Activated T-cell treated with anti-CD3 and anti-CD28 coated beads, Interleukin-2, amount 50 U/mL, for 48 hours (primary cell): ENCODE data around the gene DKC1.

ENCODE experiments used
- DNase-seq, 2 experiments: peaks; one replicate each; pipeline ENCODE4 v3.0.0-alpha.2; 2020

Gene DKC1

DNA sequence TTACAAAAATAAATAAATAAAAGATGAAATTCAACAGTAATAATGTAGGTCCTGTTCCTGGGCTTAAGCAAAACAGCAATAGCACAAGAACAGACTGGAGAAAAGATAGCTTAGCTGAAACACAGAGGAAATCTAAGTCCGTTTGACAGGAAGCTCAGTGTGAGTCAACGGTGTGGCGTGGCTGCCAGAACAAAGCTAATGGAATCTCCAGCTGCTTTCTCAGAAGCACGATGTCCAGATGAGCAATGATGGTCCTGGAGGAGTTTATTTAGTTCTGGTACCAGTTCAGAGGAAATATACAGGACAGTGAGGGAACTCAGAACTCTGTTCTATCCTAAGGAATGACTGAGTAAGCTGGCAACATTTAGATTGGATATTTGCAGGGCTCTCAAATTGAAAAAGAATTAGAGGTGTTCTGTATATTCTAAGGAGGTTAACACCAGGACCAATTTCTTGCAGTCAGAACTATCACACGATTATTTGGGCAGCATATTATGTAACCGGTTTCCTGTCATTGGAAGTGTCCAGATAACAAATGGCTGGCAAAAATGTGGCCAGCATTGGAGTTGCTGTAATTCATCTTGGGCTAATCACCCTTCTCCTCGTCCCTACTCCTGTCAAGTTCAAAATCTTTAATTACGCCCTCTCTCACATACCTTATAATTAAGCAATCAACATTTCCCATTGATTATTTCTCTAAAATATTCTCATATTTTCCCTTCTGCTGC is 24.5 kb upstream of the DKC1 start:
- DNase-seq, result no peak

DNA sequence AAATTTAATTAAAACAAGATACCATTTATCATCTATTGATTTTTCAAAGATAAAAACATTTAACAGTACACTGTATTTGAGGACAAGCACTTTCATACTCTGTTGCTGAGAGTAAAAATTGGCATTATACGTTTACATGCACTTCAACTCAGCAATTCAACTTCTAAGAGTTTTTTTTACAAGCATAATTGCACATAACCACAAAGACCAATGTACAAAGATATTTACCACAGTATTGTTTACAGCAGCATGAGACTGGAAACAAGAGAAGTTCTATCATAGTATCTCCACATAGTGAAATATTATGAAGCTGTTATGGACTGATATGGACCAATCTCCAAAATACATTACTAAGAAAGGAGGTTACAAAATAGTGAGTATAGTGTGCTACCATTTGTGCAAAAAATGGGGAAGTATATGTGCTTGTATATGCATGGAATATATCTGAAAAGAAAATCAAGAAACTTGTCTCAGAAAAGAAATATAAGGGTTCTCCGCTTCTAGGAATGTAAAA is 22.7 kb upstream of the DKC1 start:
- no peak for DNase-seq

DNA sequence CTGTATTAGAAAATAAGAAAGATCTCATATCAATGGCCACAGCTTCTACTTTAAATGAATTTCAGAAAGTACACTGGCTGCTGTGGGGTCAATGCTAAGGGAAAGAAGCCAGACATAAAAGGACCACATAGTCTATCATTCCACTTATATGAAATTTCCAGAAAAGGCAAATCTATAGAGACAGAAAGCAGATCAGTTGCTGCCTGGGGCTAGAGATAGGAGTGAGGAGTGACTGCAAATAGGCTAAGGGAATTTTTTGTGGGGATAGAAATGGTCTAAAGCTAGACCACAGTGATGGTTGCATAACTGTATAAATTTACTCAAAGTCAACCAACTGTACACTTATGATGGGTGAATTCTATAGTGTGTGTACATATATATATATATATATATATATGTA is 20.1 kb upstream of the DKC1 start:
- DNase-seq, result no peak

DNA sequence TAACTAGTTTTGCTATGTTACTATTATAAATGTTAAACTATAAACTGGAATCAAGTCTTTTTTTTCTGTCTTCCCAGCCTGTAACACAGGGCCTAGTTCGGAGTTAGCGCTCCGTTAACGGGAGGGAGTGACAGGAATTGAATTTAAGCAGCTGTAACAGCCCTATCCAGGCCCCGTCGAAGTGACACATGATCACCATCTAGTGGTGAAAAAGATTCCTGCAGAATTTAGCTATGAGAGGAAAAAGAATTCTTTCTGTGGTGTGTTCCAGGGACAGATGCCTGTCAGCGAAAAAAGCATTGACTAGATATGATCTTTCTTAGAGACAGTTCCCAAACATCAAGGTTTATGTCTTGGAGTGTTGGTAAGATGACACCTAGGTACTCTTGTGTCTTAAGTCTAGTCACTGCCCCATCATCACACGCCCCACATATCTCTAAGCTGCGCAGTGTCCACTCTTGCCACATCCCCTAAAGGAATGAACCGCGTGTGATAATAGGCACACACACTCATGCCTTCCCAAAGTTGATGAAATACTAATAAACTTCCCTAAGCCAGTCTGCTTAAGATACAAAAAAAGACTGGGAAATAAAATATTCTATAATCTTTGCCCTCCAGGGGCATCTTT is 13.8 kb upstream of the DKC1 start:
- peak; percentile 48 to 49 for DNase-seq

DNA sequence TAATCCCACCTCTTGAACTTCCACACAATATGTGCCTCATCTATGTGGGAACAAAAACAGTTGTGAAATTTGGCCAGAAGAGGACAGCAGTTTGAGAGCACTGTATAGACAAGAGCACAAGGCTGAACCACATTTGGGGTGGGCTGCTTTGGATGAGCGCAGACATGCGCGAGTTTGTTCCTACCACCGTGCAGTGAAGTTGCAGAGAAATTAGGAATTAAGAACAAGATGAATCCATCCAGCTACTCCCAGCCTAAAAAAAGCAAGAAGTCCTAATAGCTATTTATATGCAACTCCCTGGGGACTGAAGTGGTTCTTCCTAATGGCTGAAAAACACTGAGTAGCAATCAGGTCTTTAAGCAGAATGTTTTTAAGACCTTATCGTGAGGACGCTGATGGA is 12.8 kb upstream of the DKC1 start:
- no peak for DNase-seq

DNA sequence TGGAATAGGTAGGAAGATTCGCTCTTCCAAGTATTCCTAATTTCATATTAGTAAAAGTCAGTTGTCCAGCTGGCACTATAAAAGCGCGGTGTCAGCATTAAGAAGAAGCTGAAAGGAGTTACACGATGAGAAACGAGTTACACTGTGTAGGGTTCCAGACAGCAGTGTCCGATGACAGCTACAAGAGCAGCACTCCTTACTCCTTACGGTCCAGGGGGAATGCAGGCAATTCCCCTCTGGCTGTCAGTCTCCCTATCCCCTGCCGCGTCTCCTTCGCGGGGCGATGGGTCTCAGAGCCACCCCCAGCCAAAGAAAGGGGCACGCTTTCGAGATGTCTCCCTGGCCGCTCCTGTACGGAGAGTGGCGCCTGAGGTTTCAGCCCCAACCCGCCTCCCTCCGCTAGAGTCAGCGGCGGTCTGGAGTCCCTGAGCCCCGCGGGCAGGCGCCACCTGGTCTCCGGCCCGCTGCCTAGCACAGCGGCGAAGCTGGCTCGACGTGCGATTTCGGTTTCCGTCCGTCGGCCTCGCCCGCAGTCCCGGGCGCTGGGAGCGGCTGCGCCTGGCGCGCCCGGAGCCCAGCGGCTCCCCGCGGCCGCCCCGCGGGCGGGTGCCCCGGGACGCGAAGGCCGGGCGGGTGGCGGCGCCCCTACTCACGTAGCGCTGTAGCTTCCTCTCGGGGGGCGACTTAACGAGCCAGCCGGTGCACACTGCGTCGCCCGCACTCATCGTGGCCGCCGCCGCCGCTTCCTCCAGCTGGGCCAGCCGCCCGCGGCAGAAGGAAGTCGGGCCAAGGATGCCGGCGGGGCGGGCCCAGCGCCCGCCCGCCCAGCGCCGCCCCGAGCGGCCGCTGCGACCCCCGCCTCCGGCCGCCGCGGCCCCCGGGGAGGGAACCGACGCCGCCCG is 12.1 kb upstream of the DKC1 start, which contains the start of gene GAB3:
Gene GAB3 (minus strand): TSS at position 777 of the 902 bp plus-strand sequence. CDS start 52 bp downstream, at position 725.
- peak; percentile 50 to 60 for DNase-seq

DNA sequence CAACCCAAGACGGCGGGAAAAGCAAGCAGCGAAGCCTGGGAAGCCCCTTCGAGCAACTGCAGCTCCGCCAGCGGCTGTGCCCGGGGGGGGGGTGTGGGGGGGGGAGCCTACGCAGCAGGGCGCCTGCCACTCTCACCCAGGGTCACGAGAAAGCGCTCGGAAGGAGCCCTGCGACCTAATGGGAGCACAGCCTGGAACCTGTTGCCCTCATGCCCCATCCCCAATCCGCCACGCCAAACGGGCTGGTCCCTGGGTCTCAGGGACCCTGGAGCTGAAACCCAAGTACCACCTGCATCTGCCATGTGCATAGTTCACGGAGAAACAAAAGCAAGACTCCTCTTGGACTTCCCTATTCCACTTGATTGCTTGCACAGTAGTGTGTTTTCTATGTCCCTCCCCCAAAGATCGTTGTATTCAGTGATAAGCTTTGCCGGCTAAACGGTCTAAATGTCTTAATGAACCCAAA is 11.4 kb upstream of the DKC1 start:
- no peak for DNase-seq

DNA sequence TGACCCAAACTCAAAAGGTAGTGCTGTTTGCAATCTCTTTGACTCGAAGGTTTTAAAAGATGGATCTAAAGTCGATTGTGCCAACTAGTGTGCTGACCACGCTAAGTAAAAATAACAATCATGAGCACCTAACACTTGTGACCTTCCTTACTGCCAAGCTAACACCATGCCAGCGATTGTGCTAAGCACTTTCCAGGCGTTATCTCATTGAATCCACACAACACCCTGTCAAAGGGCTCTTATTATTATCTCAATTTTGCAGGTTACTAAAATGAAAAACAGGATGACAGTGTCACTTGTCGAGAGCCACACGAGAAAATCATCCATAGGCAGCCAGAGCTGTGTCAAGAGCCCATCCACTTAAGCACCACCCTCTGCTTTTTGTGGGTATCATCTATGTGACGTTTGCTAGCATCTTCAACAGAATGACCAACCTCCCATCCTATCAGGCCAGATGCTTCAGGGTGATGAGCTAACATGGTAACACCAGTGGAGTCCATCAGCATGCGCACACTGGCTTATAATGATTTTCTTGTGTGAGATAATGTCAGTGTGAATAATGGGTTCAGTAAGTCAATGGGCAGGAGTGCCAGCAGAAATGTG is 10.9 kb upstream of the DKC1 start:
- no peak for DNase-seq

DNA sequence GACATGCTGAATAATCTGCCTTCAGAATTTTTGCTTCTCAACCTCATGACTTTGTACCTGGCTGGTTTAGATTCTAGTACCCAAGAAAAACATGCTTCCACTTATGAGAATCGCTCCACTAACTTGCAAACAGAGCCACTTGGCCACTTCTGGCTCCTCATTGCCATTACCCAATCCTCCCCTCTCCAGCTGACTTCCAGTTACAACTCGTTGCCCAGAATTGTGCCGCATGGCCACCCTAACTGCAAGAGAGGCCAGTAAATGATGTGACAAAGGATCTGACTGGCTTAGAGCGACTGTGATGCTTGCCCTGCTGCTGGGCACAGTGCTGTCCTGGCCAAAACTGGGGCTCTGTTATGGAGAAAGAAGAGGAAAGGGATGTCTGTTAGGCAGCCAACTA is 4.0 kb upstream of the DKC1 start:
- no peak for DNase-seq

DNA sequence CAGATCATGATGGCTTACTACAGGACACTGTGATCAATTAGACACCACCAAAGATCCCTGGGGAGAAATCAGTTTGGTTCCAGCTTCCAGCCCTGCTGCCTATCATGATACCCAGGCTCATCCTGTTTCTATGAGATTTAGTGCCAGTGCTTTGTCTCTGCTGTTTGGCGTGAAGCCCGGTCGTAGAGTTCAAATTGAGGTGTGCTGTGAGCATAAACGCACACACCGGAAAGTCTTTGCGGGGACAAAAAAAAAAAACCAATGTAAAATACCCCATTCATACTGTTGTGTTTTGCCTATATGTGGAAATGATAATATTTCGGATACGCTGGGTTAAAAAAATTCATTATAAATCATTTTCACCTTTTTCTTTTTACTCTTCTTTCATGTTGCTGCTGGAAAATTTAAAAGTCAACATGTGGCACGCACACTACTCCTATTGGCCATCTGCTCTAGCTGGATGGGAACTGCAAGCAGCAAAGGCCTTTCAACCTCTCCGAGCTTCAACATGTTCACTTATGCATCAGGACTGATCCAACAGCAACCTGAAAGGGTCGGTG is 607 bp upstream of the DKC1 start:
- DNase-seq, result no peak

DNA sequence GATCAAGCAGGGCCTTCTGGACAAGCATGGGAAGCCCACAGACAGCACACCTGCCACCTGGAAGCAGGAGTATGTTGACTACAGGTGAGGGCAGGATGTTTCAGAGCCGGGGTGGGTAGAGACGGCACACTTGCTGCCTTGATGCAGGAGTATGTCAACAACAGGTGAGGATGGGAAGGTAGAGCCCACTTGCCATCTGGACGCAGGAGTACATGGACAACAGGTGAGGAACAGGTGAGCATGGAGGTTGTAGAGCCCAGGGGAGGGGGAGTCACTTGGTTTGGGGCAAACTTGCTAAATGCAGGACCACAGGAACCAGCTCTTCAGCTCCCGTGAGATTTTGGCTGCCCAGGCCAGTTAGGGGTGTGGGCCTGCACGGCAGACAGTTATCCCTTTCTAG is 12.0 kb downstream of the DKC1 start:
- no peak for DNase-seq

DNA sequence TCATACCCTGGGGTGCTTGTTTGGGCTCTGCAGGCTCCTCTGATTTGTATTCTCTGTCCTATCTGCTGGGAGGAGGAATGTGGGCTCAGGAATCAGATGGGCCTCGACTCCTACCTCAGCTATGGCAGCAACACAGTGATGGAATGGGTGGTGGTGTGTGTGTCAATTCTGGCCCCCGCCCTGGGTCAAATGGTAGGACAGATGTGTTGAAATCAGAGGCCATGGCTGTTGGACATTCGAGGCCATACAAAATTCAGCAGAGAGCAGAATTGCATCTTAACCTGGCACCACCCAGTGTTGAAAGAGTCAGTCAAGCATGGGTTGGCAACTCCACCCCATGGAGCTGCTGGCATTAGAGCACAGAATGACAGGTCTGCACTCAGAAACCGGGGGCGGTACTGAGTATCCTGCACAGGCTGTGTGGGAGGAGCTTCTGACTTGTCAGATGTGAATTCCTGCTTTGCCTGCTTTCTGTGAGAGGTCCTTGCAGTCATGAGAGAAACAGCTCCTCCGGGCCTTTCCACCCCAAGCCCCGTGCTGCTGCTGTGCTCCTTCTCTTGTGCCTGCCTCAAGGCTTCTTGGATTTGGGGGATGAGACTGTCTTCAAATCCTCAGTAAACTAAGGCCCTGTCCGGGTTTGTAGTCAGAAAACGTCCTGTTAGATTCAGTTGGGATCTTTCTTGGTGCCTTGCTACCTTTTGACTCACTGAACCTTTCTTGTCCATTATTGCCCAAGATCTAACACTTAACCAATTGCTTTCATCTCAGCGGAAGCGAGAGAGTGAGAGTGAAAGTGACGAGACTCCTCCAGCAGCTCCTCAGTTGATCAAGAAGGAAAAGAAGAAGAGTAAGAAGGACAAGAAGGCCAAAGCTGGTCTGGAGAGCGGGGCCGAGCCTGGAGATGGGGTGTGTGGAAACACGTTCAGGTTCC is 13.0 kb downstream of the DKC1 start:
- DNase-seq, result peak; percentile 41 to 46

DNA sequence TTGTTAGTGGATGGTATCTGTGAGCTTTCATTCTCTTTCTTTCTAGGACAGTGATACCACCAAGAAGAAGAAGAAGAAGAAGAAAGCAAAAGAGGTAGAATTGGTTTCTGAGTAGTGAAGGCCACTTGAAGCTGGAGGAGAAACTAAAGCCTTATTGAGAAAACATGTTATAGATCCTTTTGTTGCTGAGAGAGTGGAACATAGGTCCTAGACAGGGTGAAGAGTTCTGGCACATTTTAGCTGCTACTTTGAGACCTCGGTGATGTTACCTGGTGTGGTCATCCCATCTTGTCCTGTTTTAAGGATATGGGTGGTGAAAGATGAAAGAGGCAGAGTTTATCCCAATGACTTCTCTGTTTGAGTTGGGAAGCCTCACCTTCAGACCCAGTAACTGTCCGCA is 14.1 kb downstream of the DKC1 start:
- no peak for DNase-seq

DNA sequence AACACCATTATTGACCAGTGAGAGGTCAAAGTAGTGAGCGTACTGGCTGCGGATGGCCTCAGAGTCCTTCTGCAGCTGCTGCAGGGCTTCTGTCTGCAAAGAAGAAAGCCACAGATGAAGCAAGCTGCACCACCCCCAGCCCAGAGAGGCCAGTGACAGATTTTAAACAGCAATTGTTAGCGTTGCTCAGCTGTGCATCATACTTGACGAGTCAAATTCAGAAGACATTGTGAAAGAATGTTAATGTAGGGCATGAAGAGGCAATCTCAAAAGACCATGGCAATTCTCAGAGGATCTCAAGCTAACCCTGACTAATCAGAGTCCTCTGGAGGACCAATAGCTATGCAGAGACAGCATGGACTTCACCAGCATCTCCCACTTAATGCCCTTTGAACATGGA is 16.6 kb downstream of the DKC1 start:
- DNase-seq, result no peak

DNA sequence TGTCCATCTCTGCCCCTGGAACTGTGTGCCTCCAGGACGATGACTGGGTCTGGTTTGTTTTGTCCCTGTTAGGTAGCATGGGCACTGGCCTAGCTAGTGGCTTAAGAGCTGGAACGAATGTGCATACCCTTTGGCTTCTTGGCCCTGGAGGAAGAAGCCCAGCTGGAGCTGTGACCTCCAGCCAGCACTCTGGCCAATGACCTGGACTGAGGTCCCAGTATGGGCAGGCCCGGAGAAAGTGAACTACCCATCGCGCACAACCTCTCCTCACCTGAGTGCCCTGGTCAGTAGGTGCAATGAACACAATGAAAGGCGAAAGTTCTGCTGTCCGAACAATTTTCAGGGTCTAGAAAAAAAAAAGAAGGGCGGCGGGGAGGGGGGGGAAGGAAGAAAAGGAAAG is 18.3 kb downstream of the DKC1 start:
- no peak for DNase-seq

DNA sequence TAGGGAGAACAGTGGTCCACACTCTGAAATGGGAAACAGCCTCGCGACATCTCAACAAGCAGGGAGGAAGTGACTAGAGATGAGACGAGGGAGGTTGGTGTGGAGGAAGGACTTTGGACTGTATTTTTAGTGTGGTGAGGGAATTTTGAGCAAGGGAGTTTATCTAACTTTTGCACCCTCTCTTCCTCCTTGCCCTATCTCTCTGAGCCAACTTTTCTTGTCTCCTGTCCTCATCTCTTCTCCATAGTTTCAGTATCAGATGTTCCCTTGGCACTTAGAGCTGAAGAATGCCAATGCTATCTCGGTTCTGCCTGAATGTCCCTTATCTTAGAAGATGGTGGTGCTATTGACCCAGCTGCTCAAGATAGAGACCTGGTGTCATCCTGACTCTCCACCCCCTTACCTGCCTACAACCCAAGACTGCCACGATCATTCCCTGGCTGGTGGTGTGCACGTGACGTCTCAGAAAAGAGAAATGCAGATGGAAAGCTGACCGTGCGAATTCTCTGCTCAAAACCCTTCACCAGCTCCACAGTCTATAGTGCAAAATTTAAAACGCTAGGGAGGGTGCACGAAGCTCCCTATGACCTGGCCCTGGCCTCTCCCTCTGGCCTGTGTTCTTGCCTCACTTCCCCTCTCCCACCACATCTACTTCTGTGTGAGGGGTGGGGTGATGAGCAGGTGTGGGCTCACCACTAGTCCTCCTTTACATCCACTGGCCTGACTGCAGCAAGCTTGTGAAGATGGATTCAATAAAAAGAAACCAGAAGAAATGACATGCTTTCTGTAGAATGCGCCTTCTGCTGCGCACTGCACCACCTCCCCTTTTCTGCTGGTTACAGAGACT is 21.7 kb downstream of the DKC1 start:
- no peak for DNase-seq

DNA sequence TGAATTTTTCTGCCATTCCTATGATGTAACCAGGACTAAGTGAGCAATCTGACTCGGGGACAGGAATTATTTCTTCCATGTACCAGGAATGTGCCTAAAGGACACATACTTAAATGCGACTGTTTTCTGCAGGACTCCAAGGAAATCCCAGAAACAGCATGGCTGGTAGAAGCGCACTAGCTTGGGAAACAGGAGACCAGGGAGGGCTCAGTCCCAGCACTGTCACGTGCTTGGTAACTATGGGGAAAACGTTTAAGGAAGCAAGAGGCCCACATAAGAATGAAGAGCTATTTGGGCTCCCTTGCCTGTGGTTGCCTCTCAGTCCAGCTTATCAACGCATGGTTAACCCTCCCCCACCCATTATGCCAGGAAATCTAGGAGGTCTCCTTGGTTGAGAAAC is 23.1 kb downstream of the DKC1 start:
- no peak for DNase-seq

DNA sequence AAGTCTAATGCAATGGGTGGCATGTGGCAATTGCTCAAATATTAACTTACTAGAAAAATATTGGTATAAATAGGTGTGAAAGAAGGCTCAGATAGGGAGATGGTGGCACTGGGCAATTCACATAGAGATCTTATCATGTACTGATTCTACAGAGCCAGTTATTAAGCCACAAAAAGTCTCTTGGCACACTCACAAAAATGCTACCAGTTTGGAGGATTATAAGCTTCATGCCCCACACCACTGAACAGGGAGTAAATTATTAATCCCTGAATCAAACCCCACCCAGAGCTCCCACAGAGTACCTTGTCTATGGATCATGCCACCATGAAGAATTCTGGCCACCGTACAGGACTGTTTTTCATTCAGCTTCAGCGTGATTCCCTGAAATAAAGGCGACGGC is 28.8 kb downstream of the DKC1 start:
- DNase-seq, result no peak

DNA sequence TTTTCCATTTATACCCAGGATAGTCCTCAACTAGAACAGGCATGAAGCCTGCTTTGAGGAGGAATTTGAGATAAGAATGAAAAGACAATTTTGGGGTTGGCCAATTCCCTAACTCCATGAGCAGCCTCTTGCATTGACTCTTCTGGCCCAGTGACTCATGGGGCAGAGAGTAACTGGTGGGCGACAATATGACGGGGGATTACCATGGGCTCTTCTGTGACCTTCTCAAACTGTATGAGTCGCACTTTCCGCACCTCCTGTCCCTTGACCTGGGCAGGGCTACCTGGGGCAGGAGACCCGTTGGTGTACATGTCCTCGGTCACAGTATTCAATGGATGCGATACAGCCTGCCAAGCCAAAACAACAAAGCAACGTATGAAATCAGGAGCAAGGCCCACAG is 29.3 kb downstream of the DKC1 start:
- DNase-seq, result no peak

DNA sequence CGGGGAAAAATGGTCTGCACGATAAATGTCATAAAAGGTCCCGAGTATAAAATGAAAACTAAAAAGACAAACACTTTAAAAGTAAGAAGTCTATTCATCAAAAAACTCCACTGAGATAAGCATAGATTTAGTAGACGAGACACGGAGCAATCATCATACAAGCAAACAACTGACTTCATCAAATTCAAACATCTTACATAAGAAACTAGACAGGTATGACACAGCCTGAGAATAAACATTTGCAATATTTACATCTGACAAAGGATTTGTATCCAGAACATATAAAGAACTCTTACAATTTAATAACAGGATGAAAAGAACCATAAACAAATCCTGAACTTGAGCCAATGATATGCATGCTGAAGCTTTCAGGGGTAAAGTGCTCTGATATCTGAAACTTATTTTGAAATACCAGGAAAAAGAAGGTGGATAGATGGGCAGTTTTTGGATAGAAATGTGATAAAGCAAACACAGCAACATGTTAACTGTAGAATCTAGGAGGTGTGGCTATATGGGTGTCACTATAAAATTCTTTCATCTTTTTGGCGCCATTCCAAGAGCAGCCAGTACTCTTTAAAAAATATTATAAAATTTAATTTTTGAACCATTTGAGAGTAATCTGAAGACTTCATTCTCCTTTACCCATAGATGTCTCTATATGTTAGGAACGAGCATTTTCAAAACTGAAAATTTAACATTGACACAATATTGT is 30.6 kb downstream of the DKC1 start:
- no peak for DNase-seq
